ENCODE results near the gene KMT2A.

GRCh38 chr11:118435290-118435892 lies 901 bp upstream of the KMT2A start:
- TF ChIP-seq CTCF (IDR thresholded peaks at IDR 0.05 in 2 of 3, conservative IDR thresholded peaks at IDR 0.05 in 1 of 3; ENCODE audit: control insufficient read depth in 2 of 3, extremely low read depth in 1 of 3, insufficient read depth in 1 of 3, low read depth in 3 of 3, low read length in 3 of 3), result no peak
- no peak for TF ChIP-seq ELK1 (IDR thresholded peaks at IDR 0.05; ENCODE audit: low read depth, low read length)
- TF ChIP-seq CBX5 (IDR thresholded peaks at IDR 0.05; ENCODE audit: low read depth), result no peak
- TF ChIP-seq IRF3 (IDR thresholded peaks at IDR 0.05), result no peak
- TF ChIP-seq POLR2A (IDR thresholded peaks at IDR 0.05; ENCODE audit: low read depth, low read length), result peak; percentile 80
- no peak for TF ChIP-seq ZBTB11 (CRISPR knock-in tag; IDR thresholded peaks at IDR 0.05)
- TF ChIP-seq YY1 (IDR thresholded peaks at IDR 0.05; ENCODE audit: low read depth, low read length), result no peak; the same call in 1 of the 2 replicates
